B cell (primary cell): ENCODE results near the gene JADE1. TPM values are rescaled to one million over a fixed set of nuclear protein-coding genes. Genes with fewer than 3 reads are reported as not detected.

ENCODE experiments used
- ATAC-seq: fragments of 200-7000 bp; cut with Tn5 transposase; one replicate; pipeline ENCODE4 v1.10.0; 2021; ENCODE audit warnings: low read depth, mild to moderate bottlenecking, moderate number of reproducible peaks, moderate library complexity
- CTCF ChIA-PET: fragments of 350-600 bp; sonication (Branson Sonifier 250); formaldehyde crosslinking; loops from one replicate; lab custom pipeline; 2021; ENCODE audit warnings: antibody characterized with exemption, inconsistent platforms; lab: Charles Lee
- POLR2A ChIA-PET: fragments of 350-600 bp; sonication (Branson Sonifier 250); formaldehyde crosslinking; loops from one replicate; lab custom pipeline; 2021; ENCODE audit warnings: antibody characterized with exemption; lab: Charles Lee
- DNase-seq: peaks from one replicate; pipeline ENCODE4 v3.0.0; 2013
- H2AFZ ChIP-seq: 2 replicates; pipeline ENCODE4 v1.6.1; 2012; ENCODE audit warnings: mild to moderate bottlenecking, low read depth, low read length; ENCODE audit not compliant: insufficient read depth, poor library complexity, severe bottlenecking
- H3K27ac ChIP-seq, 2 donors: 1 replicate in 1 of 2; 2 replicates in 1 of 2; pipeline ENCODE4 v1.5.1; 2012 to 2013; ENCODE audit warnings: low read length in 2 of 2, mild to moderate bottlenecking in 2 of 2, moderate library complexity in 1 of 2
- H3K27me3 ChIP-seq, 4 experiments: fragments of 200-600 bp in 1 of 4; sonication (generic) in 1 of 4; replicated peaks in 1 of 4; 1 replicate in 2 of 4; 2 replicates in 2 of 4; pipeline versions ENCODE4 v1.6.1 to v1.7.0; 2013 to 2016; ENCODE audit warnings: low read length in 3 of 4, mild to moderate bottlenecking in 2 of 4, mixed read lengths in 1 of 4, moderate library complexity in 1 of 4; ENCODE audit not compliant: insufficient read depth in 4 of 4, control insufficient read depth in 3 of 4; ENCODE audit errors: control extremely low read depth in 1 of 4
- H3K36me3 ChIP-seq, 2 experiments: replicated peaks in 1 of 2; 1 replicate in 1 of 2; 2 replicates in 1 of 2; pipeline versions ENCODE4 v1.6.1 to v1.7.1; 2013; ENCODE audit warnings: low read length in 1 of 2; ENCODE audit not compliant: insufficient read depth in 2 of 2, control insufficient read depth in 1 of 2; ENCODE audit errors: control extremely low read depth in 1 of 2, extremely low read depth in 1 of 2
- H3K4me1 ChIP-seq, 2 donors: fragments of 200-600 bp in 1 of 2; sonication (generic) in 1 of 2; 1 replicate in 1 of 2; 2 replicates in 1 of 2; pipeline versions ENCODE4 v1.5.1 to v1.6.1; 2013 to 2017; ENCODE audit warnings: low read length in 2 of 2; ENCODE audit not compliant: control insufficient read depth in 2 of 2, insufficient read depth in 2 of 2
- H3K4me2 ChIP-seq: replicated peaks from 2 replicates; pipeline ENCODE3; 2012; ENCODE audit warnings: mild to moderate bottlenecking, low read depth, low read length; ENCODE audit not compliant: poor library complexity, severe bottlenecking
- H3K4me3 ChIP-seq, 5 experiments: fragments of 200-600 bp in 1 of 5; sonication (generic) in 1 of 5; 1 replicate in 3 of 5; 2 replicates in 2 of 5; pipeline versions ENCODE4 v1.5.1 to v1.7.0; 2011 to 2016; ENCODE audit warnings: low read length in 4 of 5, mild to moderate bottlenecking in 4 of 5, low read depth in 2 of 5, control low read depth in 1 of 5, moderate library complexity in 1 of 5; ENCODE audit not compliant: insufficient read depth in 1 of 5; ENCODE audit errors: control extremely low read depth in 1 of 5, extremely low read depth in 1 of 5
- H3K79me2 ChIP-seq: fragments of 200-600 bp; sonication (generic); one replicate; pipeline ENCODE4 v1.6.0; 2016; ENCODE audit warnings: low read length; ENCODE audit not compliant: control insufficient read depth, insufficient read depth
- H3K9ac ChIP-seq: fragments of 200-600 bp; sonication (generic); 2 replicates; pipeline ENCODE4 v1.6.1; 2017; ENCODE audit warnings: mild to moderate bottlenecking, low read length, moderate library complexity
- H3K9me3 ChIP-seq, 3 donors: one replicate each; pipeline versions ENCODE4 v1.6.1 to v1.7.1; 2013; ENCODE audit warnings: low read length in 2 of 3; ENCODE audit not compliant: control insufficient read depth in 2 of 3, insufficient read depth in 1 of 3; ENCODE audit errors: control extremely low read depth in 1 of 3
- H4K20me1 ChIP-seq: 2 replicates; pipeline ENCODE4 v1.6.0; 2012; ENCODE audit warnings: mild to moderate bottlenecking, low read length; ENCODE audit not compliant: insufficient read depth, control insufficient read depth, poor library complexity, severe bottlenecking
- H3K27ac Mint-ChIP-seq: one replicate; pipeline ENCODE4 v1.8.0; 2021; ENCODE audit warnings: mixed read lengths
- H3K27me3 Mint-ChIP-seq: one replicate; pipeline ENCODE4 v1.8.0; 2021; ENCODE audit warnings: mixed read lengths
- H3K4me1 Mint-ChIP-seq: one replicate; pipeline ENCODE4 v1.8.0; 2021; ENCODE audit warnings: mixed read lengths
- H3K4me3 Mint-ChIP-seq: one replicate; pipeline ENCODE4 v1.8.0; 2021; ENCODE audit warnings: mixed read lengths
- H3K9me3 Mint-ChIP-seq: one replicate; pipeline ENCODE4 v1.8.0; 2022; ENCODE audit warnings: mixed read lengths; ENCODE audit not compliant: insufficient read depth
- CTCF ChIP-seq: fragments of 200-600 bp; IDR thresholded peaks from one replicate; pipeline ENCODE4 v1.8.0; 2022; ENCODE audit warnings: antibody characterized with exemption, mild to moderate bottlenecking
- EZH2 ChIP-seq: IDR thresholded peaks from 2 replicates; pipeline ENCODE4 v1.6.1; 2012; ENCODE audit warnings: borderline replicate concordance, low read depth, mild to moderate bottlenecking, moderate library complexity, low read length; ENCODE audit not compliant: insufficient read depth, poor library complexity, severe bottlenecking
- WGBS: methylation state at CpG from one replicate; pipeline ENCODE4 v1.1.5; 2013; ENCODE audit warnings: missing lambda C conversion rate; ENCODE audit not compliant: insufficient coverage; 5-methylcytosine and 5-hydroxymethylcytosine counted together
- intact Hi-C: fragments of 100-400 bp; cut with micrococcal nuclease; formaldehyde crosslinking; loops from one replicate; pipeline ENCODE4 v1.10.0; 2022
- polyA plus RNA-seq: library from polyadenylated mRNA; depleted of rRNA; stranded (reverse); fragments of >200 nt; gene quantifications from 2 replicates; pipeline ENCODE4 v1.2.3, GENCODE V29; 2012
- total RNA-seq, 2 donors: library from RNA; stranded (reverse); fragments of 120-200 nt in 1 of 2; gene quantifications; 1 replicate in 1 of 2; 2 replicates in 1 of 2; pipeline versions ENCODE4 v1.2.3 to v1.2.4, GENCODE V29; 2013 to 2022

The JADE1 gene
- total and polyA plus RNA-seq, 2 donors (not counting 1 experiment from before 2014, with no cell fraction given): 13.8 to 42.4 TPM

GRCh38 chr4:128861856-128862518, 52.5 kb downstream of the JADE1 start:
- H3K9me3 ChIP-seq: no peaks in the 10 kb centered on the region
- ChIA-PET POLR2A (no interaction called here), CTCF (interaction anchor here (0.8 to 2.9 kb wide), 18 partner anchors 11 to 670 kb away, joined by 3 to 28 read pairs (median 5); partner anchors contain the start of genes JADE1 and SCLT1)
- peaks cover 5 to 19% of the 10 kb centered on the region in 2 donors for H3K4me1 ChIP-seq
- peaks cover 35% of the 10 kb centered on the region for H3K4me1 Mint-ChIP-seq
- H3K9me3 Mint-ChIP-seq: no peaks in the 10 kb centered on the region
- TF ChIP-seq CTCF (no peak), EZH2 (no peak)
- H3K36me3 ChIP-seq: peaks cover 10 to 65% of the 10 kb centered on the region in 2 experiments
- no peak for ATAC-seq
- H4K20me1 ChIP-seq: peaks cover 29% of the 10 kb centered on the region
- intact Hi-C loops: no loop called here
- DNase-seq: no peak
- H3K27ac ChIP-seq: peak overlapping the region in 1 of 2 donors; percentile 23
- H3K4me3 Mint-ChIP-seq: no peak overlapping the region
- no peaks in the 10 kb centered on the region for H3K27me3 Mint-ChIP-seq
- H3K79me2 ChIP-seq: peaks cover 6% of the 10 kb centered on the region
- no peak overlapping the region for H3K4me2 ChIP-seq
- peak overlapping the region; percentile 66 for H3K27ac Mint-ChIP-seq
- no peak overlapping the region for H2AFZ ChIP-seq
- H3K4me3 ChIP-seq: no peak overlapping the region
- WGBS: 33% methylated on average over 4 of the region's 13 CpGs
- H3K27me3 ChIP-seq: no peaks in the 10 kb centered on the region
- no peak overlapping the region for H3K9ac ChIP-seq

DNA sequence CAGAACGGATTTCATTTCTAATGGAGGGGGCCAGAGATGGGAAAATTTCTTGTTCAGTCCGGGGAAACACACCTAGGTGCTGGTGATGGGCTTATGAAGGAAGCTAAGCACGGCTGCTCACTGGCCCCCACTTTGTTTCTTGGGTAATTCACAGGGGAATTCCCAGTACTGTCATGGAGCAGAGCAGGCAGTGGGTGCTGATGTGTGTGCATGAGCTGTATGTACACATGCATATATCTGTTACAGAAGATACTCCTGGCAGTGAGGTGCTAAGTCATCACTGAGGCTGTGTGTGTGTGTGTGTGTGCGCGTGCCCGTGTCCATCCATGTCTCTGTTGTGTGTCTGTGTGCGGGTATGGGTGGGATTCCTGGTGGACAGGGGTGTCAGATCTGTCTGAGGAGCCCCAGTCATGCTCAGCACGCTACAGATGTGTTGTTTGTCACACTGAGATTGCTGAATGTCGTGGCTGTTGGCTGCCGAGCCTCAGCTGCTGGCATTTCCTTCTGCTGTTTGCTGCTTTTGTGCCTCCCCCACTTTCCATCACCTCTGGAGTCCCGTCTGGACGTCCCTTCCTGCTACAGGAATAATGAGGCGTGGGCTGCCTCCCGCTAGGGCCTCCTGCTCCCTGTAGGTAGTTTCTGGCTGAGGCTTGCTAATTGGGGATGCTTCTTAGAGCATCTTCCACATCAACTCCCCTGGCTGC, 53.3 kb downstream of the JADE1 start:
- Mint-ChIP-seq H3K27ac (peak overlapping the region; percentile 33), H3K4me3 (no peak overlapping the region), H3K4me1 (peaks cover 35% of the 10 kb centered on the region), H3K9me3 (no peaks in the 10 kb centered on the region), H3K27me3 (no peaks in the 10 kb centered on the region)
- H3K4me3 ChIP-seq: no peak overlapping the region
- intact Hi-C loops: loop anchor here (1.0 kb wide), 2 partner anchors 53 to 297 kb away; partner anchors contain the start of gene JADE1
- TF ChIP-seq CTCF (no peak), EZH2 (no peak)
- 66% methylated on average over 9 of the region's 14 CpGs for WGBS
- no peaks in the 10 kb centered on the region for H3K9me3 ChIP-seq
- ChIA-PET POLR2A (no interaction called here), CTCF (interaction anchor here (0.7 to 2.9 kb wide), 24 partner anchors 9 to 671 kb away, joined by 3 to 28 read pairs (median 4); partner anchors contain the start of genes JADE1 and SCLT1)
- peaks cover 10 to 62% of the 10 kb centered on the region in 2 experiments for H3K36me3 ChIP-seq
- peaks cover 6% of the 10 kb centered on the region for H3K79me2 ChIP-seq
- no peaks in the 10 kb centered on the region for H3K27me3 ChIP-seq
- peaks cover 21% of the 10 kb centered on the region for H4K20me1 ChIP-seq
- no peak overlapping the region for H2AFZ ChIP-seq
- H3K4me2 ChIP-seq: no peak overlapping the region
- peaks cover 5 to 19% of the 10 kb centered on the region in 2 donors for H3K4me1 ChIP-seq
- H3K27ac ChIP-seq: peak overlapping the region in 1 of 2 donors; percentile 23
- no peak overlapping the region for H3K9ac ChIP-seq
- DNase-seq: peak; percentile 40
- peak; percentile 60 for ATAC-seq
